Activated CD4-positive, alpha-beta T cell treated with anti-CD3 and anti-CD28 coated beads for 1 hour (primary cell): Measurements from ENCODE around the gene MACF1.
"Not testable (repeated sequence)": the region's sequence is repeated elsewhere in the genome, so short reads cannot be mapped to it uniquely, and the experiment has no call there.

Source experiments
- DNase-seq: peaks from one replicate; pipeline ENCODE4 v3.0.0-alpha.2; 2020

Gene MACF1

DNA sequence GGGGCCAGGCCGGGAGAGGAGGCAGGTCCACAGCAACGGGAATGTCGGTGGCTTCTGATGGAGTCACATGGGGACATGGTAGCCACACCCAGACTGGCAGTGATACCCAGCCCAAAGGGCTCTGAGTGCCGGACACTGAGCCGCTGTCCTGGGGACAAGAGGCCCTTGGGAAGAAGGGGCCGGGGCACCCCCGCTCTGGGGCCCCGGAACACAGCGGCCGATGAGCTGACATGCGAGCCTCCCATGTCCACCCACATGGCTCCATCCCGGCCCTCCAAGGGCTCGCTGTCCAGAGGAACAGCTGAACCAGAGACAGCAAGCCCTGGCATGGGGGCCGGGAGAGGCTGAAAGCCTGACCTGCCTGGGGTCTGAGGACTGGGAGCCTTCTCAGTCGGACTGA is 294.3 kb downstream of the MACF1 start:
- not testable (repeated sequence) for DNase-seq

DNA sequence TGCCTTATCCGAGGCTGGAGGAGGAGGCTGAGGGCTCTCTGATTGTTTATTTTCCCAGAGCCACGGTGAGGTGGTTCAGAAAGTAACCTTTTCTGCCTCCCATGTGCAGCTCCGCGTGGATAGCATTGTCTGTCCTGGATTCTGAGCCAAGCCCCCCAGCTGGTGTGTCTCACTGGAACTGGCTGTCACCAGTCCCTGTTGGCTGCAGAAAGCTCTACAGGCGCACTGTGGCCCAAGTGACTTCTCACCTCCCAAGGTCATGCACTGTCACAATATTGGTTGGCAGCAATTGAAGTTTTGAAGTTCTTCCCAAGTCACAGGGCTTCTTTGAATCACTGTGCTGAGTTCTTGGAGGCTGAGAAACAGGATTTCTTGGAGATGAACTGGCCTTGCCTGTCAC is 295.2 kb downstream of the MACF1 start:
- DNase-seq, result no peak

DNA sequence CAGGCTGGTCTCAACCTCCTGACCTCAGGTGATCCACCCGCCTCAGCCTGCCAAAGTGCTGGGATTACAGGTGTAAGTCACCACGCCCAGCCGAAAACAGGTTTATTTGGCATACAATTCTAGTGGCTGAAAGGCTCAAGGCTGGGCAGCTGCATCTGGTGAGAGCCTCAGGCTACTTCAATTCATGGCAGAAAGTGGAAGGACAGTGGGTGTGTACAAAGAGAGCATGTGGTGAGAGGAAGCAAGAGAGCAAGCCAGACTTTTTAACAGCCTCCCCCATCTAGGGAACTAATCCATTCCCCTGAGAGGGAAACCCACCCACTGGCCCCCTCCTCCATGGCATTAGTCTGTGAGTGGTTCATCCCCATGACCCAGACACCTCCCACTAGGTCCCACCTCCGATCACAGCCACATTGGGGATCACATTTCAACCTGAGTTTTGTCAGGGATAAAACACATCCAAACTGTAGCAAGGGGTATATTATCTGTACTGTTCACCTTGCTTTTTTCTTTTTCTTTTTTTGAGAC is 296.4 kb downstream of the MACF1 start:
- DNase-seq, result no peak

DNA sequence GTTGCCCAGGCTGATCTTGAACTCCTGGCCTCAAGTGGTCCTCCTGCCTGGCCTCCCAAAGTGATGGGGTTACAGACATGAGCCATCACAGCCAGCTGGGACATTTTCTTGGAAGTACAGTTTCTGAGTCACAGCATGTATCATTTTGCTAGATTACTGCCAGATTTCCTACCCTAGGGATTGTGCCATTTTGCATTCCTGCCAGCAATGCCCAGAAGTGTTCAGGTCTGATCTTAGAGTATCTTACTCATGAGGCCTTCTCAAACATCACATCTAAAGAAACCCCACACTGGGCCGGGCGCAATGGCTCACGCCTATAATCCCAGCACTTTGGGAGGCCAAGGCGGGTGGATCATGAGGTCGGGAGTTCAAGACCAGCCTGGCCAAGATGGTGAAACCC is 297.2 kb downstream of the MACF1 start:
- DNase-seq, result no peak

DNA sequence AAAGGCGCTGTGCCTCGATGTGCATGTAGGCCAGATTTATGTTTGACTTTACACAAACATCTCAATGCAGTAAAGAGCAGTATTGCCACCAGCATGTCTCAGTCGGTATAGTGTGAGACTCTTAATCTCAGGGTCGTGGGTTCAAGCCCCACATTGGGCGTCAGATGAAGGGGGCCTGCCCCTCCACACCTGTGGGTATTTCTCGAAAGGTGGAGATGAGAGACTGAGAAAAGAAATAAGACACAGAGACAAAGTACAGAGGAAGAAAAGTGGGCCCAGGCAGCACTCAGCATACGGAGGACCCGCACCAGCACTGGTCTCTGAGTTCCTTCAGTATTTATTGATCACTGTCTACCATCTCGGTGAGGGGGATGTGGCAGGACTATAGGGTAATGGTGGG is 299.9 kb downstream of the MACF1 start:
- not testable (repeated sequence) for DNase-seq

DNA sequence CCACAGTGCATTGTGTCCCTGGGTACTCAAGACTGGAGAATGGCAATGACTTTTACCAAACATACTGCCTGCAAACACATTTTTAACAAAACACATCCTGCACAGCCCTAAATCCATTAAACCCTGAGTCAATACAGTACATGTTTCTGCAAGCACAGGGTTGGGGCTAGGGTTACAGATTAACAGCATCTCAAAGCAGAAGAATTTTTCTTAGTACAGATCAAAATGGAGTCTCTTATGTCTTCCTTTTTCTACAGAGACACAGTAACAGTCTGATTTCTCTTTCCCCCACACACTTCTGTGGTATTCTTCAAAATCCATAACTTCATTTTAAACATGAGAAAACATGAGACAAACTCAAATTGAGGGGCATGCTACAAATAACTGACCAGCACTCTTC is 300.8 kb downstream of the MACF1 start:
- no peak for DNase-seq

DNA sequence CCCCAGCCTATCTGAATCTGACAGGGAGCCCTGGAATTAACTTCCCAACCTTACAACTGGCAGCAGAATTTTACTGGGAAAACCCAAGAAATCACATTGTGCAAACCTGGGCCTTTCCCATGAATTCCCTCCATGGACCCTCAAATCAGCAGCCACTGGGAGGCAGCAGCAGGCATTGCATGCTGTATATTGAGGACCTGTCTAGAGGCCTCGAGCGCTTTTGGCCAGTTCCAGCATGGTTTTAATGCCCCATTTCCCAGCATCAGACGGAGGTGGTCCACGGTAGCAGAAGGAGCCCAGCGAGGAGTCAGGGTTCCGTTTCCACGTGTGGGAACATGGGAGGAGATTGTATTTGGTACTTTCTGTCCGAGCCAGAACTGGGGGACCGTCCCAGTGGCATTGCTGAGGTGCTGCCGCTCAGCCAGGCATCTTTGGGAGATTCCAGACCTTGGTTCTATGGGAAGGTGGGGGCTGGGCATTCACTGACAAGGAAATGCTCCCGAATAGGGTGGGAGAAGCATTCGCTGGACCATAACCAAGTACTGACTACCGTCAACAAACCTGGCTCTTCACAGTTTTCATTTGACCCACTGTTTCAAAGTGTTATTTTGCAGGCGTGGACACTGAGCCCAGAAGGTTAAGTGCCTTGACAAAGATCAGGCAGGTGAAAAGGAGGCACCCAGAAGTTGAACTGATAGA is 302.9 kb downstream of the MACF1 start:
- no peak for DNase-seq

DNA sequence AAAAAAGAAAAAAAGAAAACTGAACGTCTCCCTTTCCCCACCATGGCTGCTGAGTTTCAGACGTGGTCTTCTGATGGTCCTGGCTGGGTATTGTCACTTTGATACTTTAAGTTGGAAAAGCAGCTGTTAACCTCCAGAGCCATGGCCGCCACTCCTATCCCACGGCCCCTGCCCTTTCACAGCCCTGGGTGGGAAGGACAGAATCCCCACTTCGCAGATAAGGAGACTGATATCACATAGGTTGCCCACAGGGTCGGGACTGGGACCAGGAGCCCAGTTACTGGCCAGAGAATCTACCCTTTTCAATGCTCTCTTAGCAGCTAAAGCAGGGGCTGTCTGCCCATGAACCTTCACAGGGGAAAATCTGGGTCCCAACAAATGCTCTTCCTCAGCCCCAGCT is 303.8 kb downstream of the MACF1 start:
- DNase-seq, result no peak

DNA sequence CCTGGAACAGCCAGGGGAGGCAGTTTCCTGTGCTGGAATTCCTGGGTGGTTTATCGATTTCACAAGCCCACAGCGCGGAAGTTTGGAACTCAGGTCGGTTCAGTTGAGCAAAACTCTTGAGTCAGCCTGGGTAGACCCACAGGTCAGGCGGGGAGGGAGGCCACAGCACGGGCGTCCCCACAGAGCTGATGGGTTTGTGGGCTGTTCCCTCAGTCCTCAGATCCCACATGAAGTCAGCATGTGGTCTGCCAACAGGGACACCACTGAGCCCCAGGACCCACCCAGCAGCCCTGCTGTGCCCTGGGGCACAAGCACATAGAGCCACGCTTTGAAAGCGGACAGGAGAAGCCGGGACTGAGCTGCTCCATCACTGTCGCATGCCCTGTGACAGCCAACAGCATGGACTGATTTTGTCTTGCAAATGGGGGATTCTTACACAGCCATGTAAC is 304.4 kb downstream of the MACF1 start:
- no peak for DNase-seq

DNA sequence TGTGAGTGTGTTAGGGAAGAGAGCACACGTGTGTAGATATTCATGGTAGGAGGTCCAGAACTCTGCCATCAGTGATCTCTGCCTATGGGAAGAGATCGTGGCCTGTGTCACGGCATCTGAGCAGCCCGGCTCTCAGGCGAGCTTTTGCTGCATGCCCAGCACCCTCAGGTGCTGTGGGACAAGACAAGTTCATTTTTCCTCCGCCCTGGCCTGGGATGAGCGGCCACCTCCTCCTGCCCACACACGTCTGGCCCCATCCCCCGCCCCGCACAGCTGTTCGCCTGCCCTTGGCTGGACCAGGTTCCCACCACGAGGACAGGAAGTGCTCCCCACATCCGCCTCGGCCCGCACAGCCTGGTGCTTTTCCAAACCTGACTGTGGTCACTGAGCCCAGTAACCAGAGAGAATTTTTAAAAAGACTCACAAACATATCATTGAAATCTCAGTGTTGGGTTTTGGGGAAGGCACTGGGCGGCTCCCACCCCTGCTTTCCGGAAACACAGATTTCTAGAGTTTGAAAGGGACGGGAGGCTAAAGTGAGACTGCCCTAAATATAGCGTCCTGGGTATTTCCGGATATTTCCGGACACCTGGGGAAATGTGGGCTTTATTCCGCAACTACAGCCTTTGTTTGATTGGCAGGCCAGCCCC is 305.0 kb downstream of the MACF1 start:
- no peak for DNase-seq

DNA sequence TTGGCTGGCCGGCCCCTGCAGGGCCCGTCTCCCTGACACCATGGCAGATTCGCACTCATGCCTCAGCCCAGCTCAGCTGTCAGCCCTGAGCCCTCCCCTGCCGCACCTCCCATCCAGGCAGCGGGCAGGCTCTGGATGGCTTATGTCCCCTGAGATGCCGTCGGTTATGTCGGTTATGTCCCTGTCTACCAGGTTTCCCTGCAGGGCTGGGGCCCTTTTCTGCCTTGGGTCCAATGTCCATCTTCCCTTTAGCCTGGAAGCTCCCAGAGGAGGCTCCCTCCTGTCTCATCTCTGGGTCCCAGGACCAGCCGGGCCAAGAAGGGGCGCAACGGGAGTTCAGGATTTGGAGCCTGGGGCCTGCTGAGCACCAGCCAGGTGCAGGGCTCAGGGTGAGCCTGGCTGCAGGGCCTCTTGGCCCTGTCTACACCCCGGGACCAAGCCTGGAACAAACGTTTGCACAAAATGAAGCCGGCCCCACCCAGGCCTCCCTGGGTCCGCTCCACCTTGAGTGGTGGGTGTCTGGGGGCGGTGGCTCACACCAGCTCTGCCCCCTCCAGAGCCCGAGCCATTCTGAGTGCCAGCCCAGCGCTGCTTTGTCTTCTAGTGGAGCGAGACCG is 306.2 kb downstream of the MACF1 start:
- not testable (repeated sequence) for DNase-seq

DNA sequence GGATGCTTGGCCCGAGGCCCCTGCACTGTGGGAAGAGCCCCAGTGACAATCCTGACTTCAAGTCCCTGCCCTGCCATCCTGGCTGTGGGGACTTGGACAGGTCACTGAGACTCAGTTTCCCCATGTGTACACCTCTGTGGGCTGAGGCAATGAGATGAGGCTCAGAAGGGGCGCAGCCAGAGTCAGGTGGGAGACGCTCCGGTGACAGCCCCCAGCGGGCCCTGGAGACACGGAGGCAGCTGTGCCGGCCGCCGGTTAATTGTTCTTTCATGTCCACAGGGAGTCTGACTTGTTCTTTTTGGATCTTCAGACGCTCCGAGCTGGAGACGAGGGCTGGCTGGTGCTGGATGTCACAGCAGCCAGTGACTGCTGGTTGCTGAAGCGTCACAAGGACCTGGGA is 307.0 kb downstream of the MACF1 start:
- not testable (repeated sequence) for DNase-seq

DNA sequence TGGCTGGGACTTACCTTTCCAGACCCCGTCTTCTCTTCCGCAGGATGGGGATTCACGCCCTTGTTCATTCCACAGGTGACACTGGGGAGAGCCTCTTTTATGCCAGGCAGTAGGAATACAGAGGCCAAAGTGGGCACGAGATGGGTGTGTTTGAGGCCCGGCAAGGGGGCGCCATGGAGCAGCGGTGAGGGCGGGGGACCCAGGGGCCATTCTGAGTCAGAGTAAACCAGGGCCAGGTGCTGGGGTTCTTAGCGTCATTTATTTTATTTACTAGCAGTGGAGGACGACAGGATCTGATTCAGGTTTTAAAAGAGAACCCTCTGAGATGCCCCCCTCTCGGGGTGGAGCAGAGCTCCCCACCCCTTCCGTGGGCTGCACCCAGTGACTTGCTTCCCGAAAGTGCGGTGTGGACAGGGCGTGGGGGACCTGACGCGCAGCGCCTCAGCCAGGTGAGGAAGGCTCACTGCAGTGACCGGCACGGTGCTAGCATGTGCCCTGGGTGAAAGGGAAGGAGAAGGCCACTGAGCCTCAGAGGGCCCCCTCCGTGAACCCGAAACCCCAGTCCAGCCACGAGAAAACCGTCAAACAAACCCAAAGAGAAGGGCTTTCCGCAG is 307.8 kb downstream of the MACF1 start:
- not testable (repeated sequence) for DNase-seq

DNA sequence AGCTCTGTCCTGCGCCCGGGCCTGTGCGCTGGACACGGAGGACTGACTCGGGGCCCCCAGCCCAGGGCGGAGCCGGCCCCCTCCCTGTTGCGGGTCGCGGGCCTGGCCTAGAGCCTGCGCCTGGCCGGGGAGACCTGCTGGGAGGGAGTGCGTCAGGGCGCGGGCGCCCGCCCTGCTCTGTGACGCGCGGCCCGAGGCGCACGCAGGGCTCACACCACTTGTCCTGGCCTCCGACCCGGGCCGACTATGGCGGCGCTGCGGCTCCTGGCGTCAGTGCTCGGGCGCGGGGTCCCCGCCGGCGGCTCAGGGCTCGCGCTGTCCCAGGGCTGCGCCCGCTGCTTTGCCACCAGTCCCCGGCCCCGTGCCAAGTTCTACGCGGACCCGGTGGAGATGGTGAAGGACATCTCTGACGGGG is 310.2 kb downstream of the MACF1 start:
- not testable (repeated sequence) for DNase-seq

DNA sequence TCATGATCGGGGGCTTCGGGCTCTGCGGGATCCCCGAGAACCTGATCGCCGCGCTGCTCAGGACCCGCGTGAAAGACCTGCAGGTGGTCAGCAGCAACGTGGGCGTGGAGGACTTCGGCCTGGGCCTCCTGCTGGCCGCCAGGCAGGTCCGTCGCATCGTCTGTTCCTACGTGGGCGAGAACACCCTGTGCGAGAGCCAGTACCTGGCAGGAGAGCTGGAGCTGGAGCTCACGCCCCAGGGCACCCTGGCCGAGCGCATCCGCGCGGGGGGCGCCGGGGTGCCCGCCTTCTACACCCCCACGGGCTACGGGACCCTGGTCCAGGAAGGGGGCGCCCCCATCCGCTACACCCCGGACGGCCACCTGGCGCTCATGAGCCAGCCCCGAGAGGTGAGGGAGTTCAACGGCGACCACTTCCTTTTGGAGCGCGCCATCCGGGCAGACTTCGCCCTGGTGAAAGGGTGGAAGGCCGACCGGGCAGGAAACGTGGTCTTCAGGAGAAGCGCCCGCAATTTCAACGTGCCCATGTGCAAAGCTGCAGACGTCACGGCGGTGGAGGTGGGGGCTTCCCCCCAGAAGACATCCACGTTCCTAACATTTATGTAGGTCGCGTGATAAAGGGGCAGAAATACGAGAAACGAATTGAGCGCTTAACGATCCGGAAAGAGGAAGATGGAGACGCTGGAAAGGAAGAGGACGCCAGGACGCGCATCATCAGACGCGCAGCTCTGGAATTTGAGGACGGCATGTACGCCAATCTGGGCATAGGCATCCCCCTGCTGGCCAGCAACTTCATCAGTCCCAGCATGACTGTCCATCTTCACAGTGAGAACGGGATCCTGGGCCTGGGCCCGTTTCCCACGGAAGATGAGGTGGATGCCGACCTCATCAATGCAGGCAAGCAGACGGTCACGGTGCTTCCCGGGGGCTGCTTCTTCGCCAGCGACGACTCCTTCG is 310.9 kb downstream of the MACF1 start:
- not testable (repeated sequence) for DNase-seq

DNA sequence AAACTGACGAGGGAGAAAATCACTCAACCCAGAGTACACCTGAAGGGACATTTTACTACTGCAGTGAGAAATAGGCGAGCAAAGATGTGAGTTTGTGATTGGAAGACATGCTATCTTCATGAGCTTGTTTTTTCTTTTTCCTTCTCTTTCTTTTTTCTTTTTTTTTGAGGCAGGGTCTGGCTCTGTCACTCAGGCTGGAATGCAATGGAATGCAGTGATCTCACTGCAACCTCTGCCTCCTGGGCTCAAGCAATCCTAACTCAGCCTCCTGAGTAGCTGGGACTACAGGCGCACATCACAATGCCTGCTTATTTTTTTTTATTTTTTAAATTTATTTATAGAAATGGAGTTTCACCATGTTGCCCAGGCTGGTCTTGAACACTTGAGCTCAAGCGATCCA is 312.3 kb downstream of the MACF1 start:
- not testable (repeated sequence) for DNase-seq

DNA sequence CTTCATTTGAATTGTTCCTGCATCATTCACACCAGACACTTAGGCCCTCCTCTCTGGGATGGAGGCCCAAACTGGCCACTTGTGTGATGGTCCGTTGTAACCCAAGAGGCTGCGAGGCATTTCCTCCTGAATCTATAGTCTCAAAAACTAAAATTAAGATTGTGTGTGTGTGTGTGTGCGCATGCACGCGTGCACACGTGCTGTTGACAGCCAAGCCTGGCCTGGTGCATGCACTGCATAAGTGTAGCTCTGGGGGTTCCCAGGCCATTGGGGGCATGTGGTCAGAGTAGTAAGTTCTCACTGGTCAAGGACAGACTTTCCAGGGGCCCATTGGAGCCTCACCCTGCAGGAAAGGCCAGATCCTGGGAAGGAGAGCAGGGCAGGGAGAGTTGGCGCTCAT is 313.4 kb downstream of the MACF1 start:
- DNase-seq, result not testable (repeated sequence)

DNA sequence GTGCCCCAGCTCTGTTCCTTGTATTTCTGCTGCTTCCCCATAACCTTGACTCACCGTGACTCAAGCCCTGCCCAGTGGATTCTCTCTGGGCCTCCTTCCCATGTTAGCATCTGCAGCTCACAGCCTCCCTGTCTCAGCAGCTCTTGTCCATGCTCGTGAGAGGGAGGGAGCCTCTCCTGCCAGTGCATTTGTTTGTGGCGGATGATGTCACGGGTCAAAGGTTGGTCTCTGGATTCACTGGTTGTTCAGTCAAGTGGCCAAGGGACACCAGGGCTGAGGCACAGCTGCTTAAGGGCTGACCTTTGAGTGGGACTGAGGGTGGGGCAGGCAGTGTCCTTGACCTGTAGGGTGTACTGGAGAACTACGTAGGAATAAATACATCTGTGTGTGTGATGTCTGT is 314.9 kb downstream of the MACF1 start:
- not testable (repeated sequence) for DNase-seq

DNA sequence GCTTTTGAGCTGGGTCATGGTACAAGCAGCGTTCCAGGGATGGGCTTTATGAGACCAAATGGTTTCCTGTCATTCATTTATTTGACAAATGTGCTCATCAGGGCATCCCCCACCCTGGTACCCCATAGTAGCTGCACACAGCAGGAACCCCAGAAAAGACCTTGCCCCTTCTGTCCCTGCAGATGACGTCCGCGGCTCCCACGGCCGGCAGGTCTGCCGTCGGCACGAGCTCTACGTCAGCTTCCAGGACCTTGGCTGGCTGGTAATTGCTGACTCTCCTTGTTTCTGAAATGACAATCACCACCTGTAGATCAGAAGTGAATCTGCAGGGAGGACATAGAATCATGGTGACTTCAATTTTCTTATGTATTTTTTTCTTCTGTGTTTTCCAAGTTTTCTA is 317.7 kb downstream of the MACF1 start:
- not testable (repeated sequence) for DNase-seq

DNA sequence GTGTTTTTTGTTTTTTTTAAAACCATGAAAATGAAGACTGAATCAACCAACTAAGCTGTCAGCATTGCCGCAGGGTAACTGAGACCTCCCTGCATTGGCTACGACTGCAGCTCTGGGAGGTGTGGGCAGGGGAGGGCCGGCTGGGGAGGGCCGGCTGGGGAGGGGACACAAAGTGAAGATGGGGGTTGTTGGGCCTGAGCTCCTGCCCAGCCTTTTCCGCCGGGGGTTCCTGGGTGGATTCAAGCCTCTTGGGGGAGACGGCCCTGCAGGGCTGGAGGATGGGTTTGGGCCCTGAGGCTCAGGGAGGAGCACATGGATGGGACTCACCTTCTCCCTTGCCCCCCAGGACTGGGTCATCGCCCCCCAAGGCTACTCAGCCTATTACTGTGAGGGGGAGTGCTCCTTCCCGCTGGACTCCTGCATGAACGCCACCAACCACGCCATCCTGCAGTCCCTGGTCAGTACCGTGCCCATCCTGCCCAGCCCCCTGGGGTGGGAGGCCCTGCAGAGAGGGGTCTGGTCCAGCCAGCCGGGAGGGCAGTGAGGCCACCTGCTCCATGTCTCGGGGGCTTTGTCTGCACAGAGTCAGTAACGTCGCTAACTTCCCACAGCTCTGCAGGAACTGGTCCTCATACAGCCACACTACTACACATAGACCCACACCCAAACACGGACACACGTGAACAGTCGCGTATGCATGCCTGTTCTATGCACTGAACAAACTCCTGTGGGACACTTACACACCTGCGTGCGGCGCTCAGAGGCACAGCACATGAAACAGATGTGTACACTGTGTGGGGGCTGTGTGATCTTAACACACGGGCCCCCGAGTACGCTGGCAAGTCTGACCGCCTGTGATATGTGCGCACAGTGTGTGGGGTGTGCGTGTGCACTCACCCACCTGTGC is 318.4 kb downstream of the MACF1 start:
- no peak for DNase-seq

DNA sequence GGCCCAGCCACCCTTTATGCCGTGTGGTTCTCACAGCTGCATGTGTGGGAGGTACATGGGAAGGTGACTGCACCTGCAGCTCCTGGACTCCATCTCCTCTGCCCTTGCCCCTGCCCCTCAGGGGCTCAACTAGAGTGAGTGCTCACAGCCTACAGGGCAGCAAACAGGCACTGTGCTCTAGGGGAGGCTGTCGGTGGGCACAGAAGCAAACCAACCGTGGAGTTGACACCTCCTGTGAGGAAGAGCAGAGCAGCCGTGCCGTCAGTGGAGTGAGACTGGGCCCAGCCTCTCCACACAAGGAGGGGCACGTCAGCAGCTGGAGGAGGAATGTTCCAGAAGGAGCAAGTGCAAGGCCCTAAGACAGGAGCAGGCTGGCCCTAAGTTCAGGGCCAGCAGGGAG is 319.7 kb downstream of the MACF1 start:
- DNase-seq, result no peak
